Measurements from ENCODE around the gene RGS12.

The RGS12 gene, protein sequence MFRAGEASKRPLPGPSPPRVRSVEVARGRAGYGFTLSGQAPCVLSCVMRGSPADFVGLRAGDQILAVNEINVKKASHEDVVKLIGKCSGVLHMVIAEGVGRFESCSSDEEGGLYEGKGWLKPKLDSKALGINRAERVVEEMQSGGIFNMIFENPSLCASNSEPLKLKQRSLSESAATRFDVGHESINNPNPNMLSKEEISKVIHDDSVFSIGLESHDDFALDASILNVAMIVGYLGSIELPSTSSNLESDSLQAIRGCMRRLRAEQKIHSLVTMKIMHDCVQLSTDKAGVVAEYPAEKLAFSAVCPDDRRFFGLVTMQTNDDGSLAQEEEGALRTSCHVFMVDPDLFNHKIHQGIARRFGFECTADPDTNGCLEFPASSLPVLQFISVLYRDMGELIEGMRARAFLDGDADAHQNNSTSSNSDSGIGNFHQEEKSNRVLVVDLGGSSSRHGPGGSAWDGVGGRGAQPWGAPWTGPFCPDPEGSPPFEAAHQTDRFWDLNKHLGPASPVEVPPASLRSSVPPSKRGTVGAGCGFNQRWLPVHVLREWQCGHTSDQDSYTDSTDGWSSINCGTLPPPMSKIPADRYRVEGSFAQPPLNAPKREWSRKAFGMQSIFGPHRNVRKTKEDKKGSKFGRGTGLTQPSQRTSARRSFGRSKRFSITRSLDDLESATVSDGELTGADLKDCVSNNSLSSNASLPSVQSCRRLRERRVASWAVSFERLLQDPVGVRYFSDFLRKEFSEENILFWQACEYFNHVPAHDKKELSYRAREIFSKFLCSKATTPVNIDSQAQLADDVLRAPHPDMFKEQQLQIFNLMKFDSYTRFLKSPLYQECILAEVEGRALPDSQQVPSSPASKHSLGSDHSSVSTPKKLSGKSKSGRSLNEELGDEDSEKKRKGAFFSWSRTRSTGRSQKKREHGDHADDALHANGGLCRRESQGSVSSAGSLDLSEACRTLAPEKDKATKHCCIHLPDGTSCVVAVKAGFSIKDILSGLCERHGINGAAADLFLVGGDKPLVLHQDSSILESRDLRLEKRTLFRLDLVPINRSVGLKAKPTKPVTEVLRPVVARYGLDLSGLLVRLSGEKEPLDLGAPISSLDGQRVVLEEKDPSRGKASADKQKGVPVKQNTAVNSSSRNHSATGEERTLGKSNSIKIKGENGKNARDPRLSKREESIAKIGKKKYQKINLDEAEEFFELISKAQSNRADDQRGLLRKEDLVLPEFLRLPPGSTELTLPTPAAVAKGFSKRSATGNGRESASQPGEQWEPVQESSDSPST (N-terminal part only)

GRCh38 chr4:3292571-3293400 lies at the start of gene RGS12:
Gene RGS12, plus strand, starts transcription at chr4:3293021. Its CDS starts 23,150 bp downstream, at chr4:3316171.
- no peak for FAIRE-seq

DNA sequence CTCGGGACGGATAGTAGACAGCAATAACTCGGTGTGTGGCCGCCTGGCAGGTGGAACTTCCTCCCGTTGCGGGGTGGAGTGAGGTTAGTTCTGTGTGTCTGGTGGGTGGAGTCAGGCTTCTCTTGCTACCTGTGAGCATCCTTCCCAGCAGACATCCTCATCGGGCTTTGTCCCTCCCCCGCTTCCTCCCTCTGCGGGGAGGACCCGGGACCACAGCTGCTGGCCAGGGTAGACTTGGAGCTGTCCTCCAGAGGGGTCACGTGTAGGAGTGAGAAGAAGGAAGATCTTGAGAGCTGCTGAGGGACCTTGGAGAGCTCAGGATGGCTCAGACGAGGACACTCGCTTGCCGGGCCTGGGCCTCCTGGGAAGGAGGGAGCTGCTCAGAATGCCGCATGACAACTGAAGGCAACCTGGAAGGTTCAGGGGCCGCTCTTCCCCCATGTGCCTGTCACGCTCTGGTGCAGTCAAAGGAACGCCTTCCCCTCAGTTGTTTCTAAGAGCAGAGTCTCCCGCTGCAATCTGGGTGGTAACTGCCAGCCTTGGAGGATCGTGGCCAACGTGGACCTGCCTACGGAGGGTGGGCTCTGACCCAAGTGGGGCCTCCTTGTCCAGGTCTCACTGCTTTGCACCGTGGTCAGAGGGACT lies 49.6 kb upstream of the RGS12 start:
- FAIRE-seq: no peak

DNA sequence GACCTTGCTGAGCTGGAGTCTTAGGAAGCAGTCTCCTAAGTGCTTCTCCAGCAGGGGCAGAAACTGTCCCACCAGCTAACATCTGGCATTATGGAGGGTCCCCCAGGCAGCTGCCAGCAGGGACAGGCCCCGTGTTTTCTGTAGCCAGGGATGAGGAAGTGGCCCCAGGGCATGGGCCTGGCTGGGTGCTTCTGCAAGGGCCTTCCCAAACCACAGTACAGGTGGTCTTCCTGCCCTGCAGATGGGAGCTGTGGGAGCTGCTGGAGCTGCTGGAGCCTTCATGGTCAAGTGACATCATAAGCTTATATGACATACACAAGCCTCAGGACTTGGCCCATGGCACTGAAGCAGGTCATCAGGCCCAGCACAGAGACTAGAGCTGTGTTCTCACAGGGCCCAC lies 48.8 kb upstream of the RGS12 start:
- FAIRE-seq: no peak

GRCh38 chr4:3244747-3245146 lies 48.1 kb upstream of the RGS12 start:
- no peak for FAIRE-seq

DNA sequence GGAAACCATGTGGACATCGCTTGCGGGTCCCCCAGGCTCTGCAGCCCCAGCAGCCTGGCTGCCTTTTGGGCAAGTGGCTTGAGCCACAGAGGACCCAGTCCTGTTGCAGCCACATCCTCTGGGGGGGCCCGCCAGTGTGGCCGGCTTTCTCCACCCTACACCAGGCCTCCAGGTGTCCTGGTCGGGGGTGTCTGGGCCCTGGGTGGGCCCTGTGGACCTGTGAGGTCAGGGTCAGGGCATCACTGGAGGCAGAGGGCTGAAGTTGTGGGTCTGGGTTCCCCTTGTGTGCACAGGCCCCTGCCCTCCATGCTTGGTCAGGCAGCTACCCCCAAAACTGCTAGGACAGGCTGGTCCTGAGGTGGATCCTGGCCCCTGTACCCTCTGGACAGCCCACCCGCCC lies 47.1 kb upstream of the RGS12 start:
- no peak for FAIRE-seq

- FAIRE-seq: no peak
These were observed 46.1 kb upstream of the RGS12 start for GRCh38 chr4:3246458-3247398.

GRCh38 chr4:3247399-3248177 lies 45.2 kb upstream of the RGS12 start:
- no peak for FAIRE-seq

GRCh38 chr4:3248178-3248480 lies 44.7 kb upstream of the RGS12 start:
- no peak for FAIRE-seq

GRCh38 chr4:3248811-3249661 lies 43.8 kb upstream of the RGS12 start, which contains the start of gene MSANTD1:
Gene MSANTD1, plus strand, starts transcription at chr4:3249159. Its CDS starts 64 bp downstream, at chr4:3249223.
- no peak for FAIRE-seq

DNA sequence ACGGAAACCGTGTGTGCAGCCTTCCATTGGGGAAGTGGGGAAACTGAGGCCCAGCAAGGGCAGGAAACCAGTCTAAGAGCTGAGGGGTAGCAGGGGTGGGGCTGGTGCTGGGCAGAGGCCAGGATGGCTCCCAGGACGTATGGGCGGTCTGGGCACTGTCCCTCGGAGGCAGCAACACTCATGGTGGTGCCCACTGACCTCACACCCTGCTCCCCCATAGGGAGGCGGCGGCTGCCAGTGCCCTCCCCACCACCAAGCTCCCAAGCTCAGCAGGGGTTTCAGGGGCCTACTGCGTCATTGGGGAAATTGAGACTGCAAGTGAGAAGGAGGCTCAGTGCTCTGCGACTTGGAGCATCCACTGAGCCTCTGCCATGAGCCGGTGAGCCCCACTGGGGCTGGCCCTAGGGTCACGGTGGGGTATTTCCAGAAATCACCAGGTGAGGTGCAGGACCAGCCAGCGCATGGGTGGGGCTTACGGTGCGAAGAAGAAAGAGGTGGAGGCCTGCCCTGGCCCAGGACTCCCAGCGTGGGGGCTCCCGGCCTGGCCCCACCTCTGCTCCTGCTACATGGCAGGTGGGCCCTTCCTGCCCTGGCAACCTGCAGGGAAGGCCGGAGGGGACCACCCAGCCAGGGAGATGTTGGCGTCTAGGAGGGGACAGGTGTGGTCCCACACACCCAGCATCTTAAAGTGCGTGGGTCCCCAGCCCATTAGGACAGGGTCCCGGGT lies 42.9 kb upstream of the RGS12 start:
- no peak for FAIRE-seq

DNA sequence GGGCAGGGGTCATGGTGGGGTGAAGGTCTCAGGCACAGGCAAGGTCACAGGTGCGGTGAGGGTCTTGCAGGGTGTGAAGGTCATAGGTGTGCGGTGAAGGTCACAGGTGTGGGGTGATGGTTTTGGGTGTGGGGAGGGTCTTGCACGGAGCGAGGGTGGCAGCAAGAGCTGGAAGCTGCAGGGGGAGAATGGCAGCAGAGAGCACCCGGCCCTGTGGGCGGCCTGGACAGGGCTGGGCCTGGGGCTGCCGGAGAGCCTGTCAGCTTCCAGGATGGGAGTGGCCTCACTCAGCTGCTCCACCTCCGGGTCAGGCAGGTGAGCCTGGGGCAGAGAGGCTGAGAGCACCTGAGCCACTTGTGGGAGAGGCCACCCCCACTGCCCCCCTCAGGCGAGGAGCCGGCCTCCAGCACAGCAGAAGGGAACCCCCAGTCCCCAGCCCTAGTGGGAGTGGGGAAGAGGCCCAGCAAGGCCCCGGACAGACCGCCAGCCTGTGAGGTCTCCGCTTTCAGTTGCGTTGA lies 42.3 kb upstream of the RGS12 start:
- FAIRE-seq: no peak

DNA sequence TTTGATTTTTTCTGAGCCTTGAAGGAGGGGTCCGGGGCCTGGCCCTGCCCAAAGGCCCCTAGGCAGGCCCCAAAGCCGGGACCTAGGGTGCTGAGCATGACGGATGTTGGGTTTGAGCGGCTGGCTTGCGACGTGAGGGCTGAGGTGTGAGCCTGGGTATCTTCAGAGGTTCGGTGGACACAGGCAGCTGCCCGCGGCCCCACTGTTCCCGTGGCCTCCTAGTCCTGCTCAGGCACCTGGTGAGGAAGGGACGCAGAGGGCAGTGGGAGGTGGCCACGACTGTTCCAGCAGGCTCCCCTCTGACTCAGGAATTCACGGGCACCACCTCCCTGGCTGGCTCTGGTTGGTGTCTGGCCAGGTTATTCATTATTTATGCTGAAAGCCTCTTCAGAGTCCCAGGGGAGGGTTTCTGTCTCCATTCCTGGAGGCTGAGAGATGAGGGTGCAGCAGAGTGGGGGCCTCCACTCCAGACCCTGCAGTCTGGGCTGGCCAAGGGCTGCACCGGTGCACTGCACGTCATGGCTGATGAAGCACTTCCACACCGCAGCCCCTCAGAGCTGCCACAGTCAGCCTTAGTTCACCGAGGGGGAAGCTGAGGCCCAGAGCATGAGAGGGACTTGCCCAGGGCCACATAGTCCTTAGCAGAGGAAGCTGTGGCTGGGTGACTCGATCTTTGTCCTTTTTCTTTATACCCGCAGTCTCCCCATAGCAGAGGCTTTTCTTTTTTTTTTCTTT lies 41.7 kb upstream of the RGS12 start:
- FAIRE-seq: no peak

- FAIRE-seq: no peak
These were observed 40.9 kb upstream of the RGS12 start for GRCh38 chr4:3251691-3252479.

GRCh38 chr4:3252480-3252828 lies 40.4 kb upstream of the RGS12 start:
- no peak for FAIRE-seq

DNA sequence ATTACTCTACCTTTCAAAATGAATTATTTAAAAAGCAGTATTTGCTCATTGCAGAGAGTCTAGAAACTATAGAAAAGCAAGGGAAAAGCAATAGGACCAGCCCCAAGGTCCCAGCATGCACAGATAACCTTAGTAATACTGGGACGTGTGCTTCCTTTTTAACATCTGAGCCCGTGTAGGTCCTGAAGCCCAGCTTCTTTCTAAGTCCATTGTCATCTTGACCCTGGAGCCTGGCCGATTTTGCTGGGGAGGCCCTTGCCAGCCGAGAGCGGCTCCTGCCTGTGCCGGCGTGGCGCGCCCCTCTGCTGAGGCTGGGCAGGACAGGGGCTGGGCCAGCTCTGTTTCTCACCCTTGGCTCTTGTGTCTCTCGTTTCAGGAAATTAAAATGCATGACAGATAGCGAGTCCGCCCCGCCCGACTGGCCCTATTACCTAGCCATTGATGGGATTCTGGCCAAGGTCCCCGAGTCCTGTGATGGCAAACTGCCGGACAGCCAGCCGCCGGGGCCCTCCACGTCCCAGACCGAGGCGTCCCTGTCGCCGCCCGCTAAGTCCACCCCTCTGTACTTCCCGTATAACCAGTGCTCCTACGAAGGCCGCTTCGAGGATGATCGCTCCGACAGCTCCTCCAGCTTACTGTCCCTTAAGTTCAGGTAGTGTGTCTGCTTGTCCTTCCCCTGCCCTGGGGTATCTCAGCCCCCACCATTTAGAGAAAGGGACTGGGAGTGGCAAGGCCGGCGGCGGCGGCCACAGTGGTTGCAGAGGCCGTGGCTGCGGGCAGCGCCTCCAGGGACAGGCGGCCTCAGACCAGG lies 39.8 kb upstream of the RGS12 start:
- FAIRE-seq: no peak

All from TTC549 (cell line).